Colonic mucosa (tissue), 4 donors: ENCODE measurements around the gene CFD. TPM values are rescaled to one million over a fixed set of nuclear protein-coding genes. Genes with fewer than 3 reads are reported as not detected.

Source experiments
- DNase-seq: peaks from one replicate; pipeline ENCODE4 v3.0.0-alpha.2; 2020
- H3K27ac ChIP-seq: fragments of 200-600 bp; one replicate; pipeline ENCODE4 v1.8.0; 2021
- H3K27me3 ChIP-seq: fragments of 200-600 bp; one replicate; pipeline ENCODE4 v1.8.0; 2021
- H3K36me3 ChIP-seq: fragments of 200-600 bp; one replicate; pipeline ENCODE4 v1.8.0; 2021
- H3K4me1 ChIP-seq: fragments of 200-600 bp; one replicate; pipeline ENCODE4 v1.8.0; 2021; ENCODE audit warnings: mild to moderate bottlenecking
- H3K4me3 ChIP-seq: fragments of 200-600 bp; one replicate; pipeline ENCODE4 v1.8.0; 2021
- H3K9ac ChIP-seq, 2 donors: one replicate each; pipeline ENCODE4 v1.7.0; 2013; ENCODE audit warnings: control low read depth in 2 of 2, low read depth in 2 of 2, low read length in 2 of 2
- H3K9me3 ChIP-seq: fragments of 200-600 bp; one replicate; pipeline ENCODE4 v1.8.0; 2021
- intact Hi-C: fragments of 100-400 bp; cut with DNase I; formaldehyde crosslinking; loops from one replicate; pipeline ENCODE4 v1.14.1; 2022
- total RNA-seq, 2 donors: library from RNA; stranded (reverse); fragmentation: NEBNext Ultra II Directional in 1 of 2; extraction: Animal tissue kit (Norgen Biotek cat#: 25700) in 1 of 2; gene quantifications; one replicate each; pipeline ENCODE4 v1.2.1, GENCODE V29; 2021
- TF ChIP-seq, protein P1 (sequence below): fragments of 200-600 bp; IDR thresholded peaks from one replicate; pipeline ENCODE4 v1.8.0; 2022; ENCODE audit warnings: antibody characterized with exemption, mild to moderate bottlenecking
- donor health status: healthy.
- donor health status: DM: no; HTN: no; CAD: no.
- donor health status: DM: no; HTN: no; CAD: no.

The CFD gene
- total RNA-seq, 2 donors from 2014 or later, result 42.2 to 55.3 TPM

DNA sequence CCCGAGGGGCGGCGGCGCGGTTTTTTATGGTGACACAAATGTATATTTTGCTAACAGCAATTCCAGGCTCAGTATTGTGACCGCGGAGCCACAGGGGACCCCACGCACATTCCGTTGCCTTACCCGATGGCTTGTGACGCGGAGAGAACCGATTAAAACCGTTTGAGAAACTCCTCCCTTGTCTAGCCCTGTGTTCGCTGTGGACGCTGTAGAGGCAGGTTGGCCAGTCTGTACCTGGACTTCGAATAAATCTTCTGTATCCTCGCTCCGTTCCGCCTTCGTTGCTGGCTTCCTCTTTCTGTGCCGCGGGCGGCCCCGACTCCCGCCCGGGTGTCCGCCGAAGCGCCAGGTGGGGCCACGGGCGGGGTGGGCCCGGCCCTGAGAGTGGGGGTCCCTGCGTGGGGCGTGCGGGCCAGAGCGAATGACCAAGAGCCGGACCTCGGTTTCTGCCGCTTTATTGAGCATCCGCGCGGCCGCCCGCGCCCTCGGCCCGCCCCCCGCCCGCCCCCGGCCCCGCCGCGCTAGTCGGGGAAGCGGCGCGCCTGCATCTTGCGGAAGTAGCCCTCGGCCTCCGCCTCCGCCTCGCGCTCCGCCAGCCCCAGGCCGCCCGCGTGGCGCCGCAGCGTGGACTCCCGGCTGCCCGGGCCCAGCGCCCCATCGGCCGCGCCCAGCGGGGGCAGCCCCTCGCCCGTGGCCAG, 47.3 kb upstream of the CFD start:
- Histone ChIP-seq H3K27ac (no peak overlapping the region), H3K27me3 (no peaks in the 10 kb centered on the region), H3K4me3 (no peak overlapping the region), H3K9me3 (no peaks in the 10 kb centered on the region), H3K4me1 (no peaks in the 10 kb centered on the region), H3K36me3 (peaks cover 38% of the 10 kb centered on the region), H3K9ac (no peak overlapping the region)
- TF ChIP-seq, protein P1, sequence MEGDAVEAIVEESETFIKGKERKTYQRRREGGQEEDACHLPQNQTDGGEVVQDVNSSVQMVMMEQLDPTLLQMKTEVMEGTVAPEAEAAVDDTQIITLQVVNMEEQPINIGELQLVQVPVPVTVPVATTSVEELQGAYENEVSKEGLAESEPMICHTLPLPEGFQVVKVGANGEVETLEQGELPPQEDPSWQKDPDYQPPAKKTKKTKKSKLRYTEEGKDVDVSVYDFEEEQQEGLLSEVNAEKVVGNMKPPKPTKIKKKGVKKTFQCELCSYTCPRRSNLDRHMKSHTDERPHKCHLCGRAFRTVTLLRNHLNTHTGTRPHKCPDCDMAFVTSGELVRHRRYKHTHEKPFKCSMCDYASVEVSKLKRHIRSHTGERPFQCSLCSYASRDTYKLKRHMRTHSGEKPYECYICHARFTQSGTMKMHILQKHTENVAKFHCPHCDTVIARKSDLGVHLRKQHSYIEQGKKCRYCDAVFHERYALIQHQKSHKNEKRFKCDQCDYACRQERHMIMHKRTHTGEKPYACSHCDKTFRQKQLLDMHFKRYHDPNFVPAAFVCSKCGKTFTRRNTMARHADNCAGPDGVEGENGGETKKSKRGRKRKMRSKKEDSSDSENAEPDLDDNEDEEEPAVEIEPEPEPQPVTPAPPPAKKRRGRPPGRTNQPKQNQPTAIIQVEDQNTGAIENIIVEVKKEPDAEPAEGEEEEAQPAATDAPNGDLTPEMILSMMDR, result no peak
- intact Hi-C loops, result no loop called here
- no peak for DNase-seq

DNA sequence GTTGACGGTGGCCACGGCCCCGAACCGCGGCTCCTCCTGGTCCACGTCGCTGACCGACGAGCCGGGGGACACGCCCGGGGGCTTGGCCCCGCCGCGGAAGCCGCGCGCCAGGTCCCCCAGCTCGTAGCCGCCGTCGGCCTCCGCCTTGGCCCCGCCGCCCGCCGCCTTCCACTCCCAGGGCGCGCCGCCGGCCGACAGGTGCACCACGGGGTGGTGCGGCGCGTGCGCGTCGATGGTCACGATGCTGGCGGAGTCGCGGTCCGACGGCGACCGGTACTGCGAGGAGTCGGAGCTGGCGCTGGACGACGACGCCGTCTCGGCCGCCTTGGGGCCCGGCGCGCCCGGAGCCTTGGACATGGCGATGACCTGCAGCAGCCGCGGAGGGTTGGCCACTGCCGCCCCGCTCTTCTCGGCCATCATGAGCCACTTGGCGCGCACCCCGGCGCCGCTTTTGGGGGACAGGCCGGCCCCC, 46.7 kb upstream of the CFD start:
- Histone ChIP-seq H3K27ac (no peak overlapping the region), H3K9ac (no peak overlapping the region), H3K4me1 (no peaks in the 10 kb centered on the region), H3K4me3 (no peak overlapping the region), H3K9me3 (no peaks in the 10 kb centered on the region), H3K36me3 (peaks cover 35% of the 10 kb centered on the region), H3K27me3 (no peaks in the 10 kb centered on the region)
- TF ChIP-seq, protein P1, result no peak
- intact Hi-C loops, result no loop called here
- DNase-seq, result no peak

DNA sequence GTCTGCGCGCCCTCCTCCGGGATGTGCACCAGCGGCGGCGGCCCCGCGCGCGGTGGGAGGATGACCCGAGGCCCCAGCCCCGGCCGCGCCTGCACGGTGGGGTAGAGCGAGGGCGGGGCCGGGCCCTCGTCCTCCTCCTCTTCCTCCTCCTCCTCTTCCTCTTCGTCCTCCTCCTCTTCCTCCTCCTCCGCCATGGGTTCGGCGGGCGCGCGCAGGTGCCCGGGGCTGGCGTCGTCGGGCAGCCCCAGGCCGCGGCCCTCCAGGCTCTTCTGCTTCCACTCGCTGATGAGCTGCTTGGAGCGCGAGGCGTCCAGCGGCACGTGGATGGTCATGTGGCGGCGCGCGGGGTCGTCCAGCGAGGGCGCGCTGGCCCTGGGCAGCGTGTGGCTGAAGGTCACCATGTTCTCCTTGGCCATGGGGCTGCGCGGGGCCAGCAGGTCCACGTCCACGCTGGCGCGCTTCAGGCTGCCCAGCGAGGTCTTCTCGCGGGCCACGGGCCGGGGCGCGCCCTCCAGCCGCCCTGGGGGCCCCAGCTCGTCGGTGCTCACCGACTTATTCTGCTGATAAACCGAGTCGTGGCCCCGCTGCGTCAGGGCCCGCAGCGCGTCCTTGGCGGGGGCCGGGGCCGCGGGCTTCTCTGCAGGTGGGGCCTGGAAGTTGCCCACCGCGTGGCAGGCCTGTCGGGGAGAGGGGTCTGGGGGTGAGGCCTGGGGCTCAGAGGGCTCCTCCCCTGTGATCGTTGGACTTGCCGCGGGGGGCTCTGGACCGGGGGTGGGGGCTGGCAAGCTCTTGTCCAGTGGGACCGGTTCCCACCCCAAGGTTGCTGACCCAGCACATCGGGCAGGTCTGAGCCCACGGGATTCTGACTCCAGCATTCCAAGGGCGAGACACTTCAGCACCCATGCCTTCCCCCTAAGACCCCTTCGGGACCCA, 46.0 kb upstream of the CFD start:
- no peaks in the 10 kb centered on the region for H3K9me3 ChIP-seq
- no peak overlapping the region for H3K9ac ChIP-seq
- TF ChIP-seq, protein P1, result no peak
- H3K36me3 ChIP-seq, result peaks cover 28% of the 10 kb centered on the region
- no peaks in the 10 kb centered on the region for H3K27me3 ChIP-seq
- intact Hi-C loops, result no loop called here
- no peaks in the 10 kb centered on the region for H3K4me1 ChIP-seq
- DNase-seq, result no peak
- H3K4me3 ChIP-seq, result no peak overlapping the region
- H3K27ac ChIP-seq, result no peak overlapping the region

DNA sequence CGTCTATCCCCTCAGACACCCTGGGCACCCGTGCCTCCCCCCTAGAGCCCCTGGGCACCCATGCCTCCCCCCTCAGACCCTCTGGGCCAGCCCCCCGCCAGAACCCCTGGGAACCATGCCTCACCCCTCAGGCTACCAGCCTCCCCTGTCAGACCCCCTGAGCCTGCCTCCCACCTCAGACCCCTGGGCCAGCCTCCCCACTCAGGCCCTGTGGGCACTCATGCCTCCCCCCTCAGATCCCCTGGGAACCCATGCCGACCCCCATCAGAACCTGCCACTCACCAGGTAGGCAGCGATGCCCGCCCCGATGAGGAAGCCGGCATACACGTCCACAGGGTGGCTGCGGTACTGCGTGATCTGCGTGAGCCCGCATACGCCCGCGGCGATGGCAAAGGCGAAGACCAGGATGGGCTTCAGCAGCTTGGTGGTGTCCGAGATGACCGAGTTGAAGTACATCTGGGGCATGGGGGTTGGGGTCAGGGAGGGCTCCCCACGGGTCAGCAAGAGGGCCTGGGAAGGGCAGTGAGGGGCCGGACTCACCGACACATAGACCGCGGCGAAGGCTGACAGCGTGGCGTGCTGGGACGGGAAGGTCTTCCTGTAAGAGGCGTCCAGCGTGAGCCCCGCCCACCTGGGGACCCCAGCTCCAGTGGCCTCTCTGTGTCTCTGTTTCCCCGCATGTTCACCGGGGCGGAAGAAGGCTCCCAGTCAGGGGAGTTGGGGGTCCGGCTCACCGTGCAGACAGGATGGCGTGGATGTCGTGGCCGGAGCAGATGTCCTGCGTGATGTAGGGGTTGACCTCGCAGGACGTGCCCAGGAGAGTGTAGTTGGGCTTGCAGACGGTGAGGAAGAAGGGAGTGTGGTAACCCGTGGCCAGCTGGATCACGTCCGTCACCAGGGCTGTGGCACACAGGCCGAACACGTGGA, 45.0 kb upstream of the CFD start:
- Histone ChIP-seq H3K27me3 (no peaks in the 10 kb centered on the region), H3K36me3 (peaks cover 19% of the 10 kb centered on the region), H3K9me3 (no peaks in the 10 kb centered on the region), H3K4me1 (no peaks in the 10 kb centered on the region), H3K4me3 (no peak overlapping the region), H3K27ac (no peak overlapping the region), H3K9ac (no peak overlapping the region)
- TF ChIP-seq, protein P1, result no peak
- intact Hi-C loops, result no loop called here
- no peak for DNase-seq
